Left ventricle myocardium superior (tissue), 1 donor: ENCODE results near the gene TRMT2A. TPM values are rescaled to one million over a fixed set of nuclear protein-coding genes. Genes with fewer than 3 reads are reported as not detected.
A peak's percentile ranks its signal among the peaks of the same experiment; 100 is the strongest.

Source experiments
- ATAC-seq: fragments of 200-7000 bp; cut with Tn5 transposase; one replicate; pipeline ENCODE4 v1.9.1; 2020; ENCODE audit warnings: mild to moderate bottlenecking, moderate library complexity
- DNase-seq: peaks from one replicate; pipeline ENCODE4 v3.0.0-alpha.2; 2020
- intact Hi-C: fragments of 100-400 bp; cut with micrococcal nuclease; formaldehyde crosslinking; loops from one replicate; pipeline ENCODE4 v1.11.0; 2022
- total RNA-seq: library from RNA; stranded (reverse); fragmentation: NEBNext Ultra II Directional; extraction: Animal tissue kit (Norgen Biotek cat#: 25700); gene quantifications from one replicate; pipeline ENCODE4 v1.2.1, GENCODE V29; 2021
- donor health status: DM: no; HTN: yes; CAD: no; lungs with severe emphysema.

The TRMT2A gene
- total RNA-seq, 1 donor from 2014 or later = 28.5 TPM

- intact Hi-C loops = no loop called here
- peak; percentile 30 for DNase-seq
- ATAC-seq = no peak
Measured at GRCh38 chr22:20111689-20112622, 5.1 kb downstream of the TRMT2A start.

GRCh38 chr22:20111045-20111688, 5.9 kb downstream of the TRMT2A start:
- ATAC-seq = no peak
- peak; percentile 20 for DNase-seq
- intact Hi-C loops = no loop called here

GRCh38 chr22:20110359-20110985, 6.6 kb downstream of the TRMT2A start:
- intact Hi-C loops = no loop called here
- DNase-seq (peak; percentile 21), ATAC-seq (no peak)

GRCh38 chr22:20109411-20110358, 7.3 kb downstream of the TRMT2A start:
- DNase-seq (peak; percentile 33), ATAC-seq (peak; percentile 6)
- intact Hi-C loops = no loop called here

- peak; percentile 15 for DNase-seq
- intact Hi-C loops = no loop called here
- no peak for ATAC-seq
Measured at GRCh38 chr22:20108757-20109230, 8.2 kb downstream of the TRMT2A start.

- ATAC-seq (no peak), DNase-seq (peak; percentile 26)
- intact Hi-C loops = no loop called here
Measured at GRCh38 chr22:20107951-20108756, 8.9 kb downstream of the TRMT2A start.

- ATAC-seq (no peak), DNase-seq (peak; percentile 15)
- intact Hi-C loops = no loop called here
Measured at GRCh38 chr22:20107471-20107901, 9.5 kb downstream of the TRMT2A start.

- DNase-seq (peak; percentile 17), ATAC-seq (no peak)
- intact Hi-C loops = no loop called here
Measured at GRCh38 chr22:20106849-20107237, 10.2 kb downstream of the TRMT2A start.

- intact Hi-C loops = no loop called here
- no peak for ATAC-seq
- peak; percentile 9 for DNase-seq
Measured at GRCh38 chr22:20106205-20106848, 10.7 kb downstream of the TRMT2A start.

GRCh38 chr22:20105456-20106204, 11.4 kb downstream of the TRMT2A start:
- intact Hi-C loops = no loop called here
- no peak for ATAC-seq
- DNase-seq = peak; percentile 7

GRCh38 chr22:20102203-20102780, 14.7 kb downstream of the TRMT2A start:
- intact Hi-C loops = no loop called here
- ATAC-seq (no peak), DNase-seq (peak; percentile 19)

- no peak for ATAC-seq
- peak; percentile 11 for DNase-seq
- intact Hi-C loops = no loop called here
Measured at GRCh38 chr22:20101638-20102037, 15.4 kb downstream of the TRMT2A start.

GRCh38 chr22:20099099-20099711, 17.8 kb downstream of the TRMT2A start:
- ATAC-seq (no peak), DNase-seq (peak; percentile 7)
- intact Hi-C loops = no loop called here

GRCh38 chr22:20096574-20097420, 20.2 kb downstream of the TRMT2A start:
- intact Hi-C loops = no loop called here
- DNase-seq (no peak), ATAC-seq (no peak)

- no peak for DNase-seq
- ATAC-seq = no peak
- intact Hi-C loops = no loop called here
Measured at GRCh38 chr22:20095521-20095920, 21.5 kb downstream of the TRMT2A start.
